GM15510 (cell line): Measurements from ENCODE around the gene ERP29.

ENCODE experiments used
- POLR2A ChIP-seq: IDR thresholded peaks from 3 replicates; pipeline ENCODE4 v1.6.1; 2011; ENCODE audit warnings: borderline replicate concordance; ENCODE audit not compliant: insufficient read length; ENCODE audit errors: extremely low read depth

ERP29 gene

DNA sequence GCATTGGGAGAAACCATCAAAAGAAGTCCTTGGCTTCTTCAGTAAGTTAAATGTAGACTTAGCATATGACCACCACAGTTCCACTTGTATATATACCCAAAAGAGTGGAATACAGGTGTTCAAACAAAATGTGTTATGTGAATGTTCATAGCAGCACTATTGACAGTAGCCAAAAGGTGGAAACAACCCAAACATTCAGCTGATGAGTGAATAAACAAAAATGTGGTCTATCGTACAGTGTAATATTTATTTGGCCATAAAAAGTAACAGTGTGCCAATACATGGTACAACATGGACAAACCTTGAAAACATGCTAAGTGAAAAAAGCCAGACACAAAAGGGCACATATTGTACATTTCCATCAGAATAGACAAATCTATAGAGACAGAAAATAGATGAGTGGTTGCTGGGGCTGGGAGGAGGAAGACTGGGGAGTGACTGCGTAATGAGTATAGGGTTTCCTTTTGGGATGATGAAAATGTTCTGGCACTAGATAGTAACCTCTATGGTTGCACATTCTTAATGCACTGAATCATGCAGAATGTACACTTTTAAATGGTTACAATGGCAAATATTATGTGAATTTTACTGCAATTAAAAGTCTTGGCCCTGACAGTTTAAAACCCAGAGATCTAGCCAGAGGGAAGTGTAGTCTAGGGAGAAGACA, 5.5 kb downstream of the ERP29 start:
- TF ChIP-seq POLR2A: no peak

- TF ChIP-seq POLR2A: no peak
Measured at GRCh38 chr12:112020947-112021457, 7.8 kb downstream of the ERP29 start.

- no peak for TF ChIP-seq POLR2A
Measured at GRCh38 chr12:112022241-112023016, 9.2 kb downstream of the ERP29 start.

DNA sequence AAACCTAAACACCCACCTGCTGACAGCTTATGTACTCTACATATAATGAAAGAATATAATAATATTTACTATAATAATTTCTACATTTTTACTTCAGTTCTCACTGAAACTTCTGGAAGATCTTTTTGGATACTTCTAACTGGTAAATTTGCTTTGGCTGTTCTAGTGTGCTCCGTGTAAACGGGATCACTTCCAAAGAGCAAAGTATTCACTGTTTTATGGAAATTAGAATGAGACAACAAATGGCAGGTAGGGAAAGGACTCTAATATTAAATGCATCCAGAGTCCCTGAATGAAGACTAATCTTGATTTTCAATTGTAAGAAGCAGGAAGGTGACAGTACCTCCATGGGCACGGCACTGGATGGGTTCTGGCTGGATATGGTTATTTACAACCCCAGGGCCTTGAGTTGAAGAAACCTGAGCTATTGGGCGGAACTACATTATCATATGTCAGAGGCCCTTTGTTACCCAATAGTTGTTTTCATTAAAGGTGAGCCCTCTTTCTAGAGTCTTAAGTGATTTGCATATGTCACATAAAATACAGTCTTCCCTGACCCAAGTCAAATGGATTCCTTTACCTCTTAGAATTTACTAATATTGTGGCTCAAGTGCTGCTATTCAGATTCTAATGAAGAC, 10.7 kb downstream of the ERP29 start:
- no peak for TF ChIP-seq POLR2A

- no peak for TF ChIP-seq POLR2A
Measured at GRCh38 chr12:112025808-112026375, 12.7 kb downstream of the ERP29 start.

DNA sequence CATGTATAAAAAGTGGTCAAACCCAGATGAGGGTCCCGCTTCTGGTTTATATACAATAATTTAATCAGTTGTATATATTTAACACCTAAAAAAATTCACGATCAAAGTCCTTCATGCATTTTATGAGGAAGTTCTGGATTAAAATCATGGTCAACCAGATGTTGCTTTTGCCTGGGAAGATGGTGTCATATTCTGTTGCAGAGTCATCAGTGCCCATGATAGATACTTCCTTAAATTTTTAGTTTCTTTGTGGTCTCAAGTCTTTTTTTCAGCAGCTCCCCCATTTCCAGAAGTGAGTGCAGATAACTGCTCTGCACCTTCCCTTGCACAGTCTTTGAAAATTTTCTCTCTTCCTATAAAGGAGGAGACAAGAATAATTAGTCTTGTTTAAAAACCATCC, 16.1 kb downstream of the ERP29 start:
- TF ChIP-seq POLR2A: no peak

- TF ChIP-seq POLR2A: no peak
Measured at GRCh38 chr12:112031472-112031871, 18.2 kb downstream of the ERP29 start.

- no peak for TF ChIP-seq POLR2A
Measured at GRCh38 chr12:112032292-112032691, 19.1 kb downstream of the ERP29 start.

DNA sequence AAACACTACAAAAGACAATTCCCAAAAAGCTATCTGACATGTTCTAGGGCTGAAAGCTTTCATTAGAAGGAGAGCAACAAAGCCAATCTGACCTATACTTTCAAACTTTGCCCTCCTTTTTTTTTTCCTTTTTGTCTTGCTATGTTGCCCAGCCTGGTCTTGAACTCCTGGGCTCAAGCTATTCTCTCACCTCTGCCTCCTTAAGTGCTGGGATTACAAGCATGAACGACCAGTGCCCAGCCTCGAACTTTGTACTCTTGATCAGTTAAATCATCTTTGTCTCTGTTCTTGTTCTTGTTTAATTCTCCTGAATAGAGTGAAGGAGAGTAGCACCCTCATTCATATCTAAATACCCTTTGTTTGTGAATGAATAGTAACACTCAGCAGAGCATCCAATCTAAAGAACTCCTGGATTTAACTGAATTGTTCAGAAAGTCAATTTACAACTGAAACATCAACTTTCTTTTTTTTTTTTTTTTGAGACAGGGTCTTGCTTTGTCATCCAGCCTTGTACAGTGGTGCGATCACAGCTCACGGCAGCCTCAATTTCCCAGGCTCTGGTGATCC, 22.1 kb downstream of the ERP29 start:
- no peak for TF ChIP-seq POLR2A

- TF ChIP-seq POLR2A: no peak
Measured at GRCh38 chr12:112046003-112046402, 32.8 kb downstream of the ERP29 start.

DNA sequence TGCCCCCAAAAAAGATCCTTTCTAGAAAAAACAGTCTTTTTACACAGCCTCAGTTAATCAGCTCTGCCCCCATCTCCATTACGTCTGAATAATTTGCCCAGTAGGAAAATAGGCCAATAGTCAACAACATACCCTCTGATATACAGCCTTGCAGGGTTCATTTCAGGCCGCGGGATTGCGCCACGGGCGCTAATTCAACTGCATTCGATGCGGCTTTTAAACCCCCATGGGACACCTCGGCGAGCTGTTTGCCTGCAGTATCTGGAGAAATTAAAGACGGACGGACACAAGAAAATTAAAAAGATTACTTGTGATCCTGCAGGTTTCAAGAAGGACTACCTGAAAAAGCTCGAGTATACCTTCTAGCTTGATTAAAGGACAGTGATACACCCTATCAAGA, 36.1 kb downstream of the ERP29 start:
- TF ChIP-seq POLR2A: no peak

- TF ChIP-seq POLR2A: no peak
Measured at GRCh38 chr12:112061137-112061536, 47.9 kb downstream of the ERP29 start.

DNA sequence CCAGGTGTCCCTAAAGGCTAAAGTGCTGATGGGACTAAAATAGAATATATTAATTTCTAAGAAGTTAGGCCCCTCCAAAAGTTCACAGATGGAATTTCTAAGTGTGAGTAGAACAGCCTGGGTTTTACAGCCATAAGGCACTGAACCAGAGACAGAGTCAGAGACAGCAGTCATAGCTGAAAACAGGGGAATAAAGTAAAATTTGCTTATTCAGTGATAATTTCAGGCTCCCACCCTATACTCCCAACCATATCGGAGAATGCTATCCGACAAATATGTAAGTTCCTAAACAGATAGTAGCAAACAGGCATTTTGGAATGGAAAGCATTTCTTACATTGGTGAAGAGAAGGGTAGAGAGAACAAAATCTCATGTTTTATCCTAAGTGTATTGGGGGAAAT, 50.0 kb downstream of the ERP29 start:
- no peak for TF ChIP-seq POLR2A

GRCh38 chr12:112066566-112066965, 53.3 kb downstream of the ERP29 start:
- TF ChIP-seq POLR2A: no peak
